Measurements from ENCODE around the gene NUP98. TPM values are rescaled to one million over a fixed set of nuclear protein-coding genes. Genes with fewer than 3 reads are reported as not detected.

The NUP98 gene
- total and polyA plus RNA-seq, 4 donors: 10.9 to 75.0 (median 43.9) TPM

DNA sequence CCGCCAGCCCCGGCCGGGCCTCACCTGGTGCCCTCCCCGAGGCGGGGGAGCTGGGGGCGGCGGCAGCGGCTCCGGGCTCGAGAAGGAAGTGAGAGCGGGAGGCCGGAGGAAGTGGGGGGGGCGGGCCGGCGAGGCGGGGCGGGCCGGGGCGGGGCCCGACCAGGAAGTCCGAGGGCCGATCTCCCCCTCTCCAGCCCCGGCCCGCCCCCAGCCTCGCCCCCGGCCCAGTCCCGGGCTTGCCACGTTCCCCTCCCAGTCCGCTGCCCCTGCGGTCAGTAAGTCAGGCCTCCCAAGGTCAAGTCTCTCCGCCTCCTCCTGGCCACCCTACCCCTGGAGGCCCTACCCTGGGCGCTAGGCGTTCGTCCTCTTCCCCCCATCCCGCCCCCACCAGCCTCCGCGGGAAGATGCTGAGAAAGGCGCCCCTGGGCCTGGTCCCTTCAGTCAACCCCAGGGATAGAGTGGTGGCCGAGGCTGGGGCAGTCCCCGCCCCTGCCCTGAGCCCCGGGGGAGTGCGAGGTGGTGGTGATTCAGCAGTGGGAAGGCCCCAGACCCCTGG, 43.6 kb upstream of the NUP98 start, which contains the start of gene RHOG:
Gene RHOG (minus strand): TSS at position 90 of the 556 bp plus-strand sequence. CDS start 12,821 bp downstream, outside the sequence.
- 1% methylated on average over 42 of the region's 42 CpGs for WGBS
- Histone ChIP-seq H3K27ac (ENCODE audit: low read depth in 1 of 2, low read length in 2 of 2) (peak within 1 kb of the TSS; percentile 84 to 94), H3K9me3 (ENCODE audit: control insufficient read depth in 4 of 4, low read length in 3 of 4) (no peaks in the 10 kb centered on the region), H3K4me3 (ENCODE audit: low read depth in 1 of 3, low read length in 3 of 3) (peak within 1 kb of the TSS; percentile 52 to 89 (median 68)), H3K9ac (ENCODE audit: low read depth in 1 of 2, low read length in 2 of 2) (peak within 1 kb of the TSS; percentile 48 to 60), H3K4me1 (ENCODE audit: control insufficient read depth in 4 of 4, insufficient read depth in 4 of 4, low read length in 3 of 4) (peaks cover 0 to 13% (median 6%) of the 10 kb centered on the region in 4 donors), H3K36me3 (ENCODE audit: control insufficient read depth in 4 of 4, insufficient read depth in 3 of 4, low read depth in 1 of 4, low read length in 3 of 4) (no peaks in the 10 kb centered on the region), H3K27me3 (ENCODE audit: control insufficient read depth in 4 of 4, insufficient read depth in 4 of 4, low read length in 3 of 4) (no peaks in the 10 kb centered on the region)
- TF ChIP-seq NR2F2 (IDR thresholded peaks at IDR 0.05) (no peak), RXRA (IDR thresholded peaks at IDR 0.05) (peak; percentile 44 to 50)
- peak; percentile 80 for DNase-seq (ENCODE audit: low spot score)

DNA sequence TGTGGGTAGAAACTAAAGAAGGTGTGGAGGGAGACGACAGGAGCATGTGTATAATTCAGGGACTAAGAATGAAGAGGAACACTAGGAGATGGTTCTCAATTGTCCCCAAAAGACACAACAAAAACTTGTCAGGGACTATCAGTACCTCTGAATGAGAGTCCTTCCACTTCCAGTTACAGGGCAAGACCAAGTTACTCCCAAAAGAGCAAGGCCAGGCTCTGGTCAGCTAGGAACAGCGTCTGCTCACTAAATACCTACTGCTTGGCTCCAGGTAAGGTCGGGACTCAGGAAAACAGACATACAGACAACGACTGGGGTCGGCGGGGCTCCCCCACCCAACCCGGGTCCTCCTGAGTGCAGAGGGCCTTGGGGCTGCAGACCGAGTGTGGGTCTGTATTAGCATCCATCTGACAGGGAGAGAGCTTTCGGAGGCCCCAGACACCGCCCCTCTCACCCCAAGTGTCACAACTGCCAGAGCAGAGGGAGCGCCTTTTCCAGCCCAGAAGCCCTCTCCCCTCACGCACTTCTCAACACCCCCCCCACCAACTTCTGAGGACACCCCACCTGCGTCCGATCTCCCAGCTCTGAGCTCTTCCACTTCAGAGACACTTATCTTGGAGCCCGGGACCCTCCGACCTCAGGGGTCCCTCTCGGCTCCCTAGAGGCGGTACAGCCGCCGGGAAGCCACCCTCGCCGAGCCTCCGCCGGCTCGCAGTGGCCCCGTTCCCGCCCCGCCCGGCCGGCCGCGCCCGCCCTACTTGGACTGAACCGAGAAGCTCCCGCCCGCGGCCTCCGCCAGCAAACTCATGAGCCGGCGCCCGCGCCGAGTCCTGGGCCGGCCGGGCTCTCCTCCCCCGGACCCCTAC, 42.9 kb upstream of the NUP98 start:
- H3K9me3 ChIP-seq (ENCODE audit: control insufficient read depth in 4 of 4, low read length in 3 of 4): no peaks in the 10 kb centered on the region
- DNase-seq (ENCODE audit: low spot score): peak; percentile 77
- H3K36me3 ChIP-seq (ENCODE audit: control insufficient read depth in 4 of 4, insufficient read depth in 3 of 4, low read depth in 1 of 4, low read length in 3 of 4): no peaks in the 10 kb centered on the region
- peak overlapping the region; percentile 84 to 94 for H3K27ac ChIP-seq (ENCODE audit: low read depth in 1 of 2, low read length in 2 of 2)
- 4% methylated on average over 46 of the region's 46 CpGs for WGBS
- peaks cover 0 to 17% (median 6%) of the 10 kb centered on the region in 4 donors for H3K4me1 ChIP-seq (ENCODE audit: control insufficient read depth in 4 of 4, insufficient read depth in 4 of 4, low read length in 3 of 4)
- peak overlapping the region; percentile 36 to 89 (median 52) for H3K4me3 ChIP-seq (ENCODE audit: low read depth in 1 of 3, low read length in 3 of 3)
- no peaks in the 10 kb centered on the region for H3K27me3 ChIP-seq (ENCODE audit: control insufficient read depth in 4 of 4, insufficient read depth in 4 of 4, low read length in 3 of 4)
- no peak for TF ChIP-seq HNF4A (conservative IDR thresholded peaks at IDR 0.05)
- TF ChIP-seq, protein P1, sequence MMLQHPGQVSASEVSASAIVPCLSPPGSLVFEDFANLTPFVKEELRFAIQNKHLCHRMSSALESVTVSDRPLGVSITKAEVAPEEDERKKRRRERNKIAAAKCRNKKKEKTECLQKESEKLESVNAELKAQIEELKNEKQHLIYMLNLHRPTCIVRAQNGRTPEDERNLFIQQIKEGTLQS (IDR thresholded peaks at IDR 0.05): no peak
- TF ChIP-seq GABPA (IDR thresholded peaks at IDR 0.05 in 1 of 2, conservative IDR thresholded peaks at IDR 0.05 in 1 of 2): no peak
- TF ChIP-seq, protein P2, sequence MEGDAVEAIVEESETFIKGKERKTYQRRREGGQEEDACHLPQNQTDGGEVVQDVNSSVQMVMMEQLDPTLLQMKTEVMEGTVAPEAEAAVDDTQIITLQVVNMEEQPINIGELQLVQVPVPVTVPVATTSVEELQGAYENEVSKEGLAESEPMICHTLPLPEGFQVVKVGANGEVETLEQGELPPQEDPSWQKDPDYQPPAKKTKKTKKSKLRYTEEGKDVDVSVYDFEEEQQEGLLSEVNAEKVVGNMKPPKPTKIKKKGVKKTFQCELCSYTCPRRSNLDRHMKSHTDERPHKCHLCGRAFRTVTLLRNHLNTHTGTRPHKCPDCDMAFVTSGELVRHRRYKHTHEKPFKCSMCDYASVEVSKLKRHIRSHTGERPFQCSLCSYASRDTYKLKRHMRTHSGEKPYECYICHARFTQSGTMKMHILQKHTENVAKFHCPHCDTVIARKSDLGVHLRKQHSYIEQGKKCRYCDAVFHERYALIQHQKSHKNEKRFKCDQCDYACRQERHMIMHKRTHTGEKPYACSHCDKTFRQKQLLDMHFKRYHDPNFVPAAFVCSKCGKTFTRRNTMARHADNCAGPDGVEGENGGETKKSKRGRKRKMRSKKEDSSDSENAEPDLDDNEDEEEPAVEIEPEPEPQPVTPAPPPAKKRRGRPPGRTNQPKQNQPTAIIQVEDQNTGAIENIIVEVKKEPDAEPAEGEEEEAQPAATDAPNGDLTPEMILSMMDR (IDR thresholded peaks at IDR 0.05; ENCODE audit: low read depth, low read length, missing input control): no peak
- TF ChIP-seq FOXA1 (IDR thresholded peaks at IDR 0.05): no peak
- TF ChIP-seq TAF1 (conservative IDR thresholded peaks at IDR 0.05): no peak
- TF ChIP-seq, protein P3, sequence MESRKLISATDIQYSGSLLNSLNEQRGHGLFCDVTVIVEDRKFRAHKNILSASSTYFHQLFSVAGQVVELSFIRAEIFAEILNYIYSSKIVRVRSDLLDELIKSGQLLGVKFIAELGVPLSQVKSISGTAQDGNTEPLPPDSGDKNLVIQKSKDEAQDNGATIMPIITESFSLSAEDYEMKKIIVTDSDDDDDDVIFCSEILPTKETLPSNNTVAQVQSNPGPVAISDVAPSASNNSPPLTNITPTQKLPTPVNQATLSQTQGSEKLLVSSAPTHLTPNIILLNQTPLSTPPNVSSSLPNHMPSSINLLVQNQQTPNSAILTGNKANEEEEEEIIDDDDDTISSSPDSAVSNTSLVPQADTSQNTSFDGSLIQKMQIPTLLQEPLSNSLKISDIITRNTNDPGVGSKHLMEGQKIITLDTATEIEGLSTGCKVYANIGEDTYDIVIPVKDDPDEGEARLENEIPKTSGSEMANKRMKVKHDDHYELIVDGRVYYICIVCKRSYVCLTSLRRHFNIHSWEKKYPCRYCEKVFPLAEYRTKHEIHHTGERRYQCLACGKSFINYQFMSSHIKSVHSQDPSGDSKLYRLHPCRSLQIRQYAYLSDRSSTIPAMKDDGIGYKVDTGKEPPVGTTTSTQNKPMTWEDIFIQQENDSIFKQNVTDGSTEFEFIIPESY (IDR thresholded peaks at IDR 0.05): no peak
- no peak for TF ChIP-seq JUND (IDR thresholded peaks at IDR 0.05)
- no peak for TF ChIP-seq NR2F2 (IDR thresholded peaks at IDR 0.05)
- TF ChIP-seq RXRA (IDR thresholded peaks at IDR 0.05): no peak
- TF ChIP-seq EGR1 (IDR thresholded peaks at IDR 0.05; ENCODE audit: low read depth in 2 of 2): no peak
- TF ChIP-seq SP1 (IDR thresholded peaks at IDR 0.05): no peak
- TF ChIP-seq, protein P4, sequence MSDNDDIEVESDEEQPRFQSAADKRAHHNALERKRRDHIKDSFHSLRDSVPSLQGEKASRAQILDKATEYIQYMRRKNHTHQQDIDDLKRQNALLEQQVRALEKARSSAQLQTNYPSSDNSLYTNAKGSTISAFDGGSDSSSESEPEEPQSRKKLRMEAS (IDR thresholded peaks at IDR 0.05): no peak
- TF ChIP-seq HNF4G (IDR thresholded peaks at IDR 0.05): no peak
- peak overlapping the region in 1 of 2 donors; percentile 48 for H3K9ac ChIP-seq (ENCODE audit: low read depth in 1 of 2, low read length in 2 of 2)
